ENCODE data around the gene SSTR3.
"Not testable (repeated sequence)": the region's sequence is repeated elsewhere in the genome, so short reads cannot be mapped to it uniquely, and the experiment has no call there.

The SSTR3 gene

GRCh38 chr22:37253126-37253660 is 40.9 kb upstream of the SSTR3 start:
- H3K9me3 ChIP-seq (ENCODE audit: control insufficient read depth in 1 of 2, low read length in 2 of 2): no peaks in the 10 kb centered on the region
- H3K4me1 ChIP-seq (ENCODE audit: control insufficient read depth in 1 of 2, insufficient read depth in 2 of 2, low read length in 2 of 2): no peaks in the 10 kb centered on the region
- no peaks in the 10 kb centered on the region for H3K36me3 ChIP-seq (ENCODE audit: control insufficient read depth in 1 of 2, insufficient read depth in 2 of 2, low read length in 2 of 2)
- H3K27ac ChIP-seq (ENCODE audit: low read length): no peak overlapping the region
- H3K27me3 ChIP-seq (ENCODE audit: low read depth, low read length): no peaks in the 10 kb centered on the region
- H3K4me3 ChIP-seq (ENCODE audit: low read depth in 1 of 2, low read length in 2 of 2): no peak overlapping the region

GRCh38 chr22:37251836-37252235 is 39.6 kb upstream of the SSTR3 start:
- not testable (repeated sequence) for H3K4me1 ChIP-seq (ENCODE audit: control insufficient read depth in 1 of 2, insufficient read depth in 2 of 2, low read length in 2 of 2); H3K9me3 ChIP-seq (ENCODE audit: control insufficient read depth in 1 of 2, low read length in 2 of 2); H3K27ac ChIP-seq (ENCODE audit: low read length); H3K36me3 ChIP-seq (ENCODE audit: control insufficient read depth in 1 of 2, insufficient read depth in 2 of 2, low read length in 2 of 2); H3K27me3 ChIP-seq (ENCODE audit: low read depth, low read length); H3K4me3 ChIP-seq (ENCODE audit: low read depth in 1 of 2, low read length in 2 of 2)

GRCh38 chr22:37249986-37250385 is 37.7 kb upstream of the SSTR3 start:
- Histone ChIP-seq H3K4me3 (ENCODE audit: low read depth in 1 of 2, low read length in 2 of 2) (no peak overlapping the region), H3K9me3 (ENCODE audit: control insufficient read depth in 1 of 2, low read length in 2 of 2) (no peaks in the 10 kb centered on the region), H3K27ac (ENCODE audit: low read length) (no peak overlapping the region), H3K36me3 (ENCODE audit: control insufficient read depth in 1 of 2, insufficient read depth in 2 of 2, low read length in 2 of 2) (no peaks in the 10 kb centered on the region), H3K27me3 (ENCODE audit: low read depth, low read length) (no peaks in the 10 kb centered on the region), H3K4me1 (ENCODE audit: control insufficient read depth in 1 of 2, insufficient read depth in 2 of 2, low read length in 2 of 2) (no peaks in the 10 kb centered on the region)

- Histone ChIP-seq H3K4me1 (ENCODE audit: control insufficient read depth in 1 of 2, insufficient read depth in 2 of 2, low read length in 2 of 2) (peaks cover 0 to 10% of the 10 kb centered on the region in 2 donors), H3K27ac (ENCODE audit: low read length) (no peak overlapping the region), H3K36me3 (ENCODE audit: control insufficient read depth in 1 of 2, insufficient read depth in 2 of 2, low read length in 2 of 2) (no peaks in the 10 kb centered on the region), H3K4me3 (ENCODE audit: low read depth in 1 of 2, low read length in 2 of 2) (no peak overlapping the region), H3K9me3 (ENCODE audit: control insufficient read depth in 1 of 2, low read length in 2 of 2) (no peaks in the 10 kb centered on the region), H3K27me3 (ENCODE audit: low read depth, low read length) (no peaks in the 10 kb centered on the region)
Measured at GRCh38 chr22:37248251-37248650, 36.0 kb upstream of the SSTR3 start.

- no peak overlapping the region for H3K27ac ChIP-seq (ENCODE audit: low read length)
- no peak overlapping the region for H3K4me3 ChIP-seq (ENCODE audit: low read depth in 1 of 2, low read length in 2 of 2)
- H3K36me3 ChIP-seq (ENCODE audit: control insufficient read depth in 1 of 2, insufficient read depth in 2 of 2, low read length in 2 of 2): no peaks in the 10 kb centered on the region
- H3K4me1 ChIP-seq (ENCODE audit: control insufficient read depth in 1 of 2, insufficient read depth in 2 of 2, low read length in 2 of 2): peaks cover 3 to 10% of the 10 kb centered on the region in 2 donors
- no peaks in the 10 kb centered on the region for H3K27me3 ChIP-seq (ENCODE audit: low read depth, low read length)
- H3K9me3 ChIP-seq (ENCODE audit: control insufficient read depth in 1 of 2, low read length in 2 of 2): no peaks in the 10 kb centered on the region
Measured at GRCh38 chr22:37245740-37246139, 33.5 kb upstream of the SSTR3 start.

GRCh38 chr22:37244922-37245722 is 32.8 kb upstream of the SSTR3 start:
- Histone ChIP-seq H3K4me3 (ENCODE audit: low read depth in 1 of 2, low read length in 2 of 2) (no peak overlapping the region), H3K4me1 (ENCODE audit: control insufficient read depth in 1 of 2, insufficient read depth in 2 of 2, low read length in 2 of 2) (peaks cover 3 to 14% of the 10 kb centered on the region in 2 donors), H3K36me3 (ENCODE audit: control insufficient read depth in 1 of 2, insufficient read depth in 2 of 2, low read length in 2 of 2) (no peaks in the 10 kb centered on the region), H3K27me3 (ENCODE audit: low read depth, low read length) (no peaks in the 10 kb centered on the region), H3K27ac (ENCODE audit: low read length) (no peak overlapping the region), H3K9me3 (ENCODE audit: control insufficient read depth in 1 of 2, low read length in 2 of 2) (no peaks in the 10 kb centered on the region)

GRCh38 chr22:37244114-37244921 is 32.0 kb upstream of the SSTR3 start, which contains the start of gene RAC2:
RAC2 (minus strand) TSS chr22:37244269; CDS start chr22:37244148, 121 bp downstream.
- Histone ChIP-seq H3K9me3 (ENCODE audit: control insufficient read depth in 1 of 2, low read length in 2 of 2) (no peaks in the 10 kb centered on the region), H3K4me3 (ENCODE audit: low read depth in 1 of 2, low read length in 2 of 2) (peak within 1 kb of the TSS; percentile 53 to 59), H3K27ac (ENCODE audit: low read length) (peak within 1 kb of the TSS; percentile 45), H3K27me3 (ENCODE audit: low read depth, low read length) (no peaks in the 10 kb centered on the region), H3K4me1 (ENCODE audit: control insufficient read depth in 1 of 2, insufficient read depth in 2 of 2, low read length in 2 of 2) (peaks cover 3 to 14% of the 10 kb centered on the region in 2 donors), H3K36me3 (ENCODE audit: control insufficient read depth in 1 of 2, insufficient read depth in 2 of 2, low read length in 2 of 2) (no peaks in the 10 kb centered on the region)

- Histone ChIP-seq H3K36me3 (ENCODE audit: control insufficient read depth in 1 of 2, insufficient read depth in 2 of 2, low read length in 2 of 2) (no peaks in the 10 kb centered on the region), H3K4me3 (ENCODE audit: low read depth in 1 of 2, low read length in 2 of 2) (peak overlapping the region; percentile 53 to 59), H3K4me1 (ENCODE audit: control insufficient read depth in 1 of 2, insufficient read depth in 2 of 2, low read length in 2 of 2) (peaks cover 3 to 14% of the 10 kb centered on the region in 2 donors), H3K9me3 (ENCODE audit: control insufficient read depth in 1 of 2, low read length in 2 of 2) (no peaks in the 10 kb centered on the region), H3K27ac (ENCODE audit: low read length) (peak overlapping the region; percentile 45), H3K27me3 (ENCODE audit: low read depth, low read length) (no peaks in the 10 kb centered on the region)
Measured at GRCh38 chr22:37243402-37244113, 31.3 kb upstream of the SSTR3 start.

GRCh38 chr22:37242395-37242918 is 30.2 kb upstream of the SSTR3 start:
- Histone ChIP-seq H3K27ac (ENCODE audit: low read length) (peak overlapping the region; percentile 45), H3K4me1 (ENCODE audit: control insufficient read depth in 1 of 2, insufficient read depth in 2 of 2, low read length in 2 of 2) (peaks cover 3 to 14% of the 10 kb centered on the region in 2 donors), H3K36me3 (ENCODE audit: control insufficient read depth in 1 of 2, insufficient read depth in 2 of 2, low read length in 2 of 2) (no peaks in the 10 kb centered on the region), H3K9me3 (ENCODE audit: control insufficient read depth in 1 of 2, low read length in 2 of 2) (no peaks in the 10 kb centered on the region), H3K4me3 (ENCODE audit: low read depth in 1 of 2, low read length in 2 of 2) (peak overlapping the region in 1 of 2 donors; percentile 59), H3K27me3 (ENCODE audit: low read depth, low read length) (no peaks in the 10 kb centered on the region)

- Histone ChIP-seq H3K9me3 (ENCODE audit: control insufficient read depth in 1 of 2, low read length in 2 of 2) (no peaks in the 10 kb centered on the region), H3K27me3 (ENCODE audit: low read depth, low read length) (no peaks in the 10 kb centered on the region), H3K4me3 (ENCODE audit: low read depth in 1 of 2, low read length in 2 of 2) (no peak overlapping the region), H3K36me3 (ENCODE audit: control insufficient read depth in 1 of 2, insufficient read depth in 2 of 2, low read length in 2 of 2) (no peaks in the 10 kb centered on the region), H3K4me1 (ENCODE audit: control insufficient read depth in 1 of 2, insufficient read depth in 2 of 2, low read length in 2 of 2) (peaks cover 3 to 14% of the 10 kb centered on the region in 2 donors), H3K27ac (ENCODE audit: low read length) (peak overlapping the region; percentile 23)
Measured at GRCh38 chr22:37241351-37242142, 29.3 kb upstream of the SSTR3 start.
